HCT116 (cell line): ENCODE measurements around the gene RFPL3. TPM values are rescaled to one million over a fixed set of nuclear protein-coding genes. Genes with fewer than 3 reads are reported as not detected.

ENCODE experiments used
- CEBPB ChIP-seq: IDR thresholded peaks from 2 replicates; pipeline ENCODE4 v1.6.1; 2012; ENCODE audit warnings: low read depth
- EZH2phosphoT487 ChIP-seq: fragments of 200-600 bp; IDR thresholded peaks from 2 replicates; pipeline ENCODE4 v1.6.1; 2018; ENCODE audit warnings: antibody characterized with exemption, borderline replicate concordance
- FOSL1 ChIP-seq: IDR thresholded peaks from 2 replicates; pipeline ENCODE4 v1.6.1; 2012; ENCODE audit warnings: low read depth
- RAD21 ChIP-seq: IDR thresholded peaks from 2 replicates; pipeline ENCODE4 v1.6.1; 2012; ENCODE audit warnings: low read depth, mild to moderate bottlenecking
- TCF7L2 ChIP-seq: IDR thresholded peaks from 2 replicates; pipeline ENCODE4 v1.7.0; 2011; ENCODE audit warnings: borderline replicate concordance, inconsistent platforms; ENCODE audit not compliant: insufficient read depth, insufficient read length; ENCODE audit errors: extremely low read depth
- total RNA-seq: library from RNA; stranded (reverse); gene quantifications from one replicate; pipeline ENCODE4 v1.2.1, GENCODE V29; 2021; ENCODE audit not compliant: unreplicated experiment
- TF ChIP-seq, protein P1 (sequence below): IDR thresholded peaks from 2 replicates; pipeline ENCODE4 v1.6.1; 2012; ENCODE audit warnings: low read depth
- TF ChIP-seq, protein P2 (sequence below): IDR thresholded peaks from 2 replicates; pipeline ENCODE4 v1.6.1; 2012
- TF ChIP-seq, protein P3 (sequence below): IDR thresholded peaks from 2 replicates; pipeline ENCODE4 v1.6.1; 2012
- TF ChIP-seq, protein P4 (sequence below): IDR thresholded peaks from 2 replicates; pipeline ENCODE4 v1.6.1; 2011; ENCODE audit warnings: mild to moderate bottlenecking, low read length, moderate library complexity; ENCODE audit not compliant: insufficient replicate concordance; ENCODE audit errors: extremely low read depth

RFPL3 gene
- total RNA-seq, 1 experiment from 2014 or later, result not detected

DNA sequence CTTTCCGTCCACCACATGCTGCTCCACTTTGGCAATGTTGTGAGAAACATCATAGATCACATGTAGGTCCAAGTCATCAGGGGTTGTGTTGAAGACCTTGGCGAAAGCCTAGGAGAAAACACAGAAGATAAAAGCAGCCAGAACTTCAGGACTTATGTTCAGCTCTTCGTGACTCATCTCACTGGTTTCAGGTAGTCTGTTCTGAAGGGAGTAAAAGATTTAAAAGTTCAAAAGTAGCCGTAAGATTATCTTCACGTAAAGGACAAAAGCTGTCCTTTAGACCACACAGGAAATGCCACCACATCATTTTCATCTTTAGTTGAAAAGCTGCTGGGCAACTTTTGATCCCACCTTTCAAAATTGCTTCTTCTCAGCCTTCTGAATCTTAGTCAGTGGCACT lies 37.4 kb downstream of the RFPL3 start (continued):
- TF ChIP-seq, protein P1, sequence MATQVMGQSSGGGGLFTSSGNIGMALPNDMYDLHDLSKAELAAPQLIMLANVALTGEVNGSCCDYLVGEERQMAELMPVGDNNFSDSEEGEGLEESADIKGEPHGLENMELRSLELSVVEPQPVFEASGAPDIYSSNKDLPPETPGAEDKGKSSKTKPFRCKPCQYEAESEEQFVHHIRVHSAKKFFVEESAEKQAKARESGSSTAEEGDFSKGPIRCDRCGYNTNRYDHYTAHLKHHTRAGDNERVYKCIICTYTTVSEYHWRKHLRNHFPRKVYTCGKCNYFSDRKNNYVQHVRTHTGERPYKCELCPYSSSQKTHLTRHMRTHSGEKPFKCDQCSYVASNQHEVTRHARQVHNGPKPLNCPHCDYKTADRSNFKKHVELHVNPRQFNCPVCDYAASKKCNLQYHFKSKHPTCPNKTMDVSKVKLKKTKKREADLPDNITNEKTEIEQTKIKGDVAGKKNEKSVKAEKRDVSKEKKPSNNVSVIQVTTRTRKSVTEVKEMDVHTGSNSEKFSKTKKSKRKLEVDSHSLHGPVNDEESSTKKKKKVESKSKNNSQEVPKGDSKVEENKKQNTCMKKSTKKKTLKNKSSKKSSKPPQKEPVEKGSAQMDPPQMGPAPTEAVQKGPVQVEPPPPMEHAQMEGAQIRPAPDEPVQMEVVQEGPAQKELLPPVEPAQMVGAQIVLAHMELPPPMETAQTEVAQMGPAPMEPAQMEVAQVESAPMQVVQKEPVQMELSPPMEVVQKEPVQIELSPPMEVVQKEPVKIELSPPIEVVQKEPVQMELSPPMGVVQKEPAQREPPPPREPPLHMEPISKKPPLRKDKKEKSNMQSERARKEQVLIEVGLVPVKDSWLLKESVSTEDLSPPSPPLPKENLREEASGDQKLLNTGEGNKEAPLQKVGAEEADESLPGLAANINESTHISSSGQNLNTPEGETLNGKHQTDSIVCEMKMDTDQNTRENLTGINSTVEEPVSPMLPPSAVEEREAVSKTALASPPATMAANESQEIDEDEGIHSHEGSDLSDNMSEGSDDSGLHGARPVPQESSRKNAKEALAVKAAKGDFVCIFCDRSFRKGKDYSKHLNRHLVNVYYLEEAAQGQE, result no peak
- TF ChIP-seq TCF7L2 (no peak), EZH2phosphoT487 (no peak), FOSL1 (no peak), RAD21 (no peak), CEBPB (no peak)
- TF ChIP-seq, protein P2, sequence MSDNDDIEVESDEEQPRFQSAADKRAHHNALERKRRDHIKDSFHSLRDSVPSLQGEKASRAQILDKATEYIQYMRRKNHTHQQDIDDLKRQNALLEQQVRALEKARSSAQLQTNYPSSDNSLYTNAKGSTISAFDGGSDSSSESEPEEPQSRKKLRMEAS, result no peak
- TF ChIP-seq, protein P3, sequence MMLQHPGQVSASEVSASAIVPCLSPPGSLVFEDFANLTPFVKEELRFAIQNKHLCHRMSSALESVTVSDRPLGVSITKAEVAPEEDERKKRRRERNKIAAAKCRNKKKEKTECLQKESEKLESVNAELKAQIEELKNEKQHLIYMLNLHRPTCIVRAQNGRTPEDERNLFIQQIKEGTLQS, result no peak
- TF ChIP-seq, protein P4, sequence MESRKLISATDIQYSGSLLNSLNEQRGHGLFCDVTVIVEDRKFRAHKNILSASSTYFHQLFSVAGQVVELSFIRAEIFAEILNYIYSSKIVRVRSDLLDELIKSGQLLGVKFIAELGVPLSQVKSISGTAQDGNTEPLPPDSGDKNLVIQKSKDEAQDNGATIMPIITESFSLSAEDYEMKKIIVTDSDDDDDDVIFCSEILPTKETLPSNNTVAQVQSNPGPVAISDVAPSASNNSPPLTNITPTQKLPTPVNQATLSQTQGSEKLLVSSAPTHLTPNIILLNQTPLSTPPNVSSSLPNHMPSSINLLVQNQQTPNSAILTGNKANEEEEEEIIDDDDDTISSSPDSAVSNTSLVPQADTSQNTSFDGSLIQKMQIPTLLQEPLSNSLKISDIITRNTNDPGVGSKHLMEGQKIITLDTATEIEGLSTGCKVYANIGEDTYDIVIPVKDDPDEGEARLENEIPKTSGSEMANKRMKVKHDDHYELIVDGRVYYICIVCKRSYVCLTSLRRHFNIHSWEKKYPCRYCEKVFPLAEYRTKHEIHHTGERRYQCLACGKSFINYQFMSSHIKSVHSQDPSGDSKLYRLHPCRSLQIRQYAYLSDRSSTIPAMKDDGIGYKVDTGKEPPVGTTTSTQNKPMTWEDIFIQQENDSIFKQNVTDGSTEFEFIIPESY, result no peak
